Activated CD8-positive, alpha-beta memory T cell treated with anti-CD3 and anti-CD28 coated beads, Interleukin-2, amount 10 ng/mL, durations not matched to agents 7 days and 5 days (primary cell): ENCODE results near the gene STAT1. TPM values are rescaled to one million over a fixed set of nuclear protein-coding genes. Genes with fewer than 3 reads are reported as not detected.

Experiments
- ATAC-seq: fragments of 150-1000 bp; cut with Tn5 transposase; one replicate; pipeline ENCODE4 v1.10.0; 2021; ENCODE audit warnings: moderate library complexity
- CTCF ChIA-PET: fragments of 350-600 bp; sonication (Branson Sonifier 250); formaldehyde crosslinking; loops from one replicate; lab custom pipeline; 2021; ENCODE audit warnings: antibody characterized with exemption; lab: Charles Lee
- DNase-seq: peaks from one replicate; pipeline ENCODE4 v3.0.0-alpha.2; 2020
- H3K27ac Mint-ChIP-seq: one replicate; pipeline ENCODE4 v1.8.0; 2021; ENCODE audit warnings: mild to moderate bottlenecking, mixed read lengths
- H3K27me3 Mint-ChIP-seq: one replicate; pipeline ENCODE4 v1.8.0; 2021; ENCODE audit warnings: mixed read lengths
- H3K36me3 Mint-ChIP-seq: one replicate; pipeline ENCODE4 v1.8.0; 2021; ENCODE audit warnings: mild to moderate bottlenecking, mixed read lengths
- H3K4me1 Mint-ChIP-seq: one replicate; pipeline ENCODE4 v1.8.0; 2021; ENCODE audit warnings: mixed read lengths
- H3K4me3 Mint-ChIP-seq: one replicate; pipeline ENCODE4 v1.8.0; 2021; ENCODE audit warnings: mild to moderate bottlenecking, moderate library complexity, mixed read lengths
- H3K9me3 Mint-ChIP-seq: one replicate; pipeline ENCODE4 v1.8.0; 2022; ENCODE audit warnings: low read depth, mixed read lengths
- total RNA-seq, 2 experiments: library from RNA; stranded (reverse); gene quantifications; one replicate each; pipeline ENCODE4 v1.2.3, GENCODE V29; 2021

The STAT1 gene
- total RNA-seq, 2 experiments from 2014 or later, result 385 to 515 TPM

GRCh38 chr2:191012346-191012745 lies 1.6 kb downstream of the STAT1 start:
- CTCF ChIA-PET, result interaction anchor here (1.0 to 2.5 kb wide), 5 partner anchors 10 to 130 kb away, joined by 3 to 12 read pairs (median 4); no protein-coding TSS in a partner anchor

GRCh38 chr2:191010887-191011885 lies 2.8 kb downstream of the STAT1 start:
- DNase-seq (no peak), ATAC-seq (no peak)
- H3K4me3 Mint-ChIP-seq, result no peak overlapping the region
- peaks cover 44% of the 10 kb centered on the region for H3K4me1 Mint-ChIP-seq
- H3K9me3 Mint-ChIP-seq, result peaks cover 2% of the 10 kb centered on the region
- H3K27me3 Mint-ChIP-seq, result no peaks in the 10 kb centered on the region
- H3K36me3 Mint-ChIP-seq, result peaks cover 47% of the 10 kb centered on the region
- H3K27ac Mint-ChIP-seq, result no peak overlapping the region
- CTCF ChIA-PET, result interaction anchor here (0.7 to 2.5 kb wide), 5 partner anchors 9 to 128 kb away, joined by 3 to 12 read pairs (median 4); no protein-coding TSS in a partner anchor

More at GRCh38 chr2:191012346-191012745, 1.6 kb downstream of the STAT1 start:
- H3K27me3 Mint-ChIP-seq, result no peaks in the 10 kb centered on the region
- H3K27ac Mint-ChIP-seq, result no peak overlapping the region
- DNase-seq, result no peak
- peaks cover 40% of the 10 kb centered on the region for H3K4me1 Mint-ChIP-seq
- H3K36me3 Mint-ChIP-seq, result peaks cover 40% of the 10 kb centered on the region
- no peaks in the 10 kb centered on the region for H3K9me3 Mint-ChIP-seq
- ATAC-seq, result no peak
- no peak overlapping the region for H3K4me3 Mint-ChIP-seq

GRCh38 chr2:191009541-191010374 lies 4.2 kb downstream of the STAT1 start:
- no peak for ATAC-seq
- peak overlapping the region; percentile 64 for H3K4me3 Mint-ChIP-seq
- CTCF ChIA-PET, result no interaction called here
- no peak for DNase-seq
- H3K27ac Mint-ChIP-seq, result peak overlapping the region; percentile 59
- peaks cover 54% of the 10 kb centered on the region for H3K4me1 Mint-ChIP-seq
- peaks cover 7% of the 10 kb centered on the region for H3K9me3 Mint-ChIP-seq
- H3K36me3 Mint-ChIP-seq, result peaks cover 55% of the 10 kb centered on the region
- H3K27me3 Mint-ChIP-seq, result no peaks in the 10 kb centered on the region

- peaks cover 68% of the 10 kb centered on the region for H3K4me1 Mint-ChIP-seq
- CTCF ChIA-PET, result interaction anchor here (1.4 kb wide), 2 partner anchors 11 to 24 kb away, joined by 3 read pairs; no protein-coding TSS in a partner anchor
- no peak for ATAC-seq
- peaks cover 69% of the 10 kb centered on the region for H3K36me3 Mint-ChIP-seq
- H3K4me3 Mint-ChIP-seq, result peak overlapping the region; percentile 32
- peak overlapping the region; percentile 47 for H3K27ac Mint-ChIP-seq
- no peaks in the 10 kb centered on the region for H3K27me3 Mint-ChIP-seq
- peaks cover 10% of the 10 kb centered on the region for H3K9me3 Mint-ChIP-seq
- DNase-seq, result no peak
Observed at GRCh38 chr2:191008286-191008685, 5.7 kb downstream of the STAT1 start.

- H3K27me3 Mint-ChIP-seq, result no peaks in the 10 kb centered on the region
- no peak for ATAC-seq
- CTCF ChIA-PET, result interaction anchor here (1.4 kb wide), 2 partner anchors 10 to 23 kb away, joined by 3 read pairs; no protein-coding TSS in a partner anchor
- H3K4me1 Mint-ChIP-seq, result peaks cover 76% of the 10 kb centered on the region
- H3K27ac Mint-ChIP-seq, result peak overlapping the region; percentile 16
- no peak for DNase-seq
- peaks cover 80% of the 10 kb centered on the region for H3K36me3 Mint-ChIP-seq
- H3K4me3 Mint-ChIP-seq, result peak overlapping the region; percentile 4
- peaks cover 10% of the 10 kb centered on the region for H3K9me3 Mint-ChIP-seq
Observed at GRCh38 chr2:191006997-191007783, 6.8 kb downstream of the STAT1 start.

- Mint-ChIP-seq H3K36me3 (peaks cover 89% of the 10 kb centered on the region), H3K27me3 (no peaks in the 10 kb centered on the region), H3K9me3 (peaks cover 10% of the 10 kb centered on the region), H3K4me1 (peaks cover 79% of the 10 kb centered on the region), H3K4me3 (no peak overlapping the region), H3K27ac (no peak overlapping the region)
- no peak for ATAC-seq
- DNase-seq, result no peak
- CTCF ChIA-PET, result no interaction called here
Observed at GRCh38 chr2:191006297-191006696, 7.7 kb downstream of the STAT1 start.

GRCh38 chr2:191003405-191004309 lies 10.3 kb downstream of the STAT1 start:
- CTCF ChIA-PET, result no interaction called here
- Mint-ChIP-seq H3K36me3 (peaks cover 99% of the 10 kb centered on the region), H3K4me1 (peaks cover 84% of the 10 kb centered on the region), H3K27ac (peak overlapping the region; percentile 57), H3K4me3 (no peak overlapping the region), H3K9me3 (peaks cover 10% of the 10 kb centered on the region), H3K27me3 (no peaks in the 10 kb centered on the region)
- ATAC-seq (peak; percentile 21), DNase-seq (no peak)

GRCh38 chr2:191001624-191002023 lies 12.3 kb downstream of the STAT1 start:
- Mint-ChIP-seq H3K27ac (peak overlapping the region; percentile 8), H3K27me3 (no peaks in the 10 kb centered on the region), H3K4me1 (peaks cover 82% of the 10 kb centered on the region), H3K4me3 (no peak overlapping the region), H3K9me3 (peaks cover 8% of the 10 kb centered on the region), H3K36me3 (peaks cover 96% of the 10 kb centered on the region)
- CTCF ChIA-PET, result interaction anchor here (1.1 kb wide), 1 partner anchor 10 kb away, joined by 4 read pairs; no protein-coding TSS in a partner anchor
- ATAC-seq (no peak), DNase-seq (no peak)

- H3K27me3 Mint-ChIP-seq, result no peaks in the 10 kb centered on the region
- ATAC-seq, result no peak
- H3K4me1 Mint-ChIP-seq, result peaks cover 78% of the 10 kb centered on the region
- H3K27ac Mint-ChIP-seq, result peak overlapping the region; percentile 48
- no peak overlapping the region for H3K4me3 Mint-ChIP-seq
- DNase-seq, result no peak
- peaks cover 7% of the 10 kb centered on the region for H3K9me3 Mint-ChIP-seq
- CTCF ChIA-PET, result interaction anchor here (1.1 kb wide), 1 partner anchor 14 kb away, joined by 3 read pairs; no protein-coding TSS in a partner anchor
- H3K36me3 Mint-ChIP-seq, result peaks cover 96% of the 10 kb centered on the region
Observed at GRCh38 chr2:191001032-191001431, 12.9 kb downstream of the STAT1 start.

- Mint-ChIP-seq H3K36me3 (peaks cover 96% of the 10 kb centered on the region), H3K27ac (peak overlapping the region; percentile 35)
- CTCF ChIA-PET, result interaction anchor here (1.1 kb wide), 1 partner anchor 13 kb away, joined by 3 read pairs; no protein-coding TSS in a partner anchor
Observed at GRCh38 chr2:190999949-191000665, 13.9 kb downstream of the STAT1 start.

GRCh38 chr2:190999058-190999457 lies 14.9 kb downstream of the STAT1 start:
- DNase-seq (no peak), ATAC-seq (no peak)
- Mint-ChIP-seq H3K27ac (no peak overlapping the region), H3K4me1 (peaks cover 78% of the 10 kb centered on the region), H3K9me3 (no peaks in the 10 kb centered on the region), H3K27me3 (no peaks in the 10 kb centered on the region), H3K4me3 (no peak overlapping the region), H3K36me3 (peaks cover 93% of the 10 kb centered on the region)
- CTCF ChIA-PET, result no interaction called here

More at GRCh38 chr2:190999949-191000665, 13.9 kb downstream of the STAT1 start:
- Mint-ChIP-seq H3K27me3 (no peaks in the 10 kb centered on the region), H3K9me3 (peaks cover 5% of the 10 kb centered on the region), H3K4me1 (peaks cover 81% of the 10 kb centered on the region), H3K4me3 (no peak overlapping the region)
- no peak for ATAC-seq
- DNase-seq, result no peak
